ENCODE data around the gene ZNF469. TPM values are rescaled to one million over a fixed set of nuclear protein-coding genes. Genes with fewer than 3 reads are reported as not detected.

The ZNF469 gene
- total RNA-seq, 1 experiment from 2014 or later, result 0.09 TPM

- CTCF ChIA-PET, result no interaction called here
- no peaks in the 10 kb centered on the region for H3K4me1 ChIP-seq (ENCODE audit: insufficient read depth, low read length, poor library complexity, severe bottlenecking)
- no peak for TF ChIP-seq CTCF (conservative IDR thresholded peaks at IDR 0.05; ENCODE audit: low read depth, low read length)
- no peak for TF ChIP-seq EZH2 (IDR thresholded peaks at IDR 0.05; ENCODE audit: borderline replicate concordance, low read depth, low read length, poor library complexity, severe bottlenecking)
- H3K27me3 ChIP-seq (replicated peaks; ENCODE audit: insufficient read depth, low read depth, low read length, poor library complexity), result no peaks in the 10 kb centered on the region
- no peak overlapping the region for H3K4me3 ChIP-seq (ENCODE audit: low read depth, low read length, poor library complexity, severe bottlenecking)
- intact Hi-C loops (cut with micrococcal nuclease; ENCODE audit: unreplicated experiment), result no loop called here
- no TSS peak for BruUV-seq (replicated peaks)
- no peaks in the 10 kb centered on the region for H3K9me3 ChIP-seq (ENCODE audit: low read depth, low read length, poor library complexity, severe bottlenecking)
- DNase-seq (ENCODE audit: low spot score), result no peak
- H3K27ac ChIP-seq (ENCODE audit: low read depth, low read length, poor library complexity, severe bottlenecking), result no peak overlapping the region
- no peaks in the 10 kb centered on the region for H3K36me3 ChIP-seq (ENCODE audit: insufficient read depth, low read length, poor library complexity, severe bottlenecking)
- POLR2A ChIA-PET (ENCODE audit: low non-redundant PET), result no interaction called here
Observed at GRCh38 chr16:88340755-88341150, 42.0 kb upstream of the ZNF469 start.

- Histone ChIP-seq H3K4me1 (ENCODE audit: insufficient read depth, low read length, poor library complexity, severe bottlenecking) (no peaks in the 10 kb centered on the region), H3K4me3 (ENCODE audit: low read depth, low read length, poor library complexity, severe bottlenecking) (no peak overlapping the region), H3K9me3 (ENCODE audit: low read depth, low read length, poor library complexity, severe bottlenecking) (no peaks in the 10 kb centered on the region), H3K27me3 (replicated peaks; ENCODE audit: insufficient read depth, low read depth, low read length, poor library complexity) (no peaks in the 10 kb centered on the region), H3K27ac (ENCODE audit: low read depth, low read length, poor library complexity, severe bottlenecking) (no peak overlapping the region), H3K36me3 (ENCODE audit: insufficient read depth, low read length, poor library complexity, severe bottlenecking) (no peaks in the 10 kb centered on the region)
- DNase-seq (ENCODE audit: low spot score), result no peak
- TF ChIP-seq EZH2 (IDR thresholded peaks at IDR 0.05; ENCODE audit: borderline replicate concordance, low read depth, low read length, poor library complexity, severe bottlenecking), result no peak
- ChIA-PET POLR2A (ENCODE audit: low non-redundant PET) (no interaction called here), CTCF (no interaction called here)
- intact Hi-C loops (cut with micrococcal nuclease; ENCODE audit: unreplicated experiment), result no loop called here
- BruUV-seq (replicated peaks), result no TSS peak
Observed at GRCh38 chr16:88341551-88342290, 41.0 kb upstream of the ZNF469 start.

- no peaks in the 10 kb centered on the region for H3K9me3 ChIP-seq (ENCODE audit: low read depth, low read length, poor library complexity, severe bottlenecking)
- H3K4me3 ChIP-seq (ENCODE audit: low read depth, low read length, poor library complexity, severe bottlenecking), result no peak overlapping the region
- ChIA-PET POLR2A (ENCODE audit: low non-redundant PET) (no interaction called here), CTCF (no interaction called here)
- no peaks in the 10 kb centered on the region for H3K4me1 ChIP-seq (ENCODE audit: insufficient read depth, low read length, poor library complexity, severe bottlenecking)
- intact Hi-C loops (cut with micrococcal nuclease; ENCODE audit: unreplicated experiment), result no loop called here
- TF ChIP-seq CTCF (conservative IDR thresholded peaks at IDR 0.05; ENCODE audit: low read depth, low read length) (no peak), EZH2 (IDR thresholded peaks at IDR 0.05; ENCODE audit: borderline replicate concordance, low read depth, low read length, poor library complexity, severe bottlenecking) (no peak)
- DNase-seq (ENCODE audit: low spot score), result no peak
- no peaks in the 10 kb centered on the region for H3K27me3 ChIP-seq (replicated peaks; ENCODE audit: insufficient read depth, low read depth, low read length, poor library complexity)
- no peak overlapping the region for H3K27ac ChIP-seq (ENCODE audit: low read depth, low read length, poor library complexity, severe bottlenecking)
- H3K36me3 ChIP-seq (ENCODE audit: insufficient read depth, low read length, poor library complexity, severe bottlenecking), result no peaks in the 10 kb centered on the region
- BruUV-seq (replicated peaks), result no TSS peak
Observed at GRCh38 chr16:88342491-88342890, 40.3 kb upstream of the ZNF469 start.

GRCh38 chr16:88343271-88343791 lies 39.4 kb upstream of the ZNF469 start:
- intact Hi-C loops (cut with micrococcal nuclease; ENCODE audit: unreplicated experiment), result no loop called here
- no TSS peak for BruUV-seq (replicated peaks)
- no peak for TF ChIP-seq EZH2 (IDR thresholded peaks at IDR 0.05; ENCODE audit: borderline replicate concordance, low read depth, low read length, poor library complexity, severe bottlenecking)
- TF ChIP-seq CTCF (conservative IDR thresholded peaks at IDR 0.05; ENCODE audit: low read depth, low read length), result no peak
- Histone ChIP-seq H3K36me3 (ENCODE audit: insufficient read depth, low read length, poor library complexity, severe bottlenecking) (no peaks in the 10 kb centered on the region), H3K27me3 (replicated peaks; ENCODE audit: insufficient read depth, low read depth, low read length, poor library complexity) (no peaks in the 10 kb centered on the region), H3K27ac (ENCODE audit: low read depth, low read length, poor library complexity, severe bottlenecking) (no peak overlapping the region), H3K4me1 (ENCODE audit: insufficient read depth, low read length, poor library complexity, severe bottlenecking) (no peaks in the 10 kb centered on the region), H3K9me3 (ENCODE audit: low read depth, low read length, poor library complexity, severe bottlenecking) (no peaks in the 10 kb centered on the region), H3K4me3 (ENCODE audit: low read depth, low read length, poor library complexity, severe bottlenecking) (no peak overlapping the region)
- ChIA-PET POLR2A (ENCODE audit: low non-redundant PET) (no interaction called here), CTCF (no interaction called here)
- no peak for DNase-seq (ENCODE audit: low spot score)

Measured in A673 (cell line).